A549 (cell line): Measurements from ENCODE around the gene SP100. TPM values are rescaled to one million over a fixed set of nuclear protein-coding genes. Genes with fewer than 3 reads are reported as not detected.

Experiments
- ATAC-seq, 2 experiments: fragments of 200-7000 bp in 1 of 2; fragments of >200 bp in 1 of 2; cut with Nextera tagmentation in 1 of 2; cut with Tn5 transposase in 1 of 2; 3 replicates each; pipeline versions ENCODE4 v1.8.0 to v1.9.1; 2018 to 2020; ENCODE audit warnings: mild to moderate bottlenecking in 1 of 2, moderate library complexity in 1 of 2
- CTCF ChIA-PET: fragments of 300-600 bp; sonication (Branson Sonifier 250); formaldehyde crosslinking; extraction: SDS; loops from one replicate; lab custom pipeline; 2021; ENCODE audit warnings: antibody characterized with exemption, inconsistent platforms; lab: Yijun Ruan, JAX
- POLR2A ChIA-PET: fragments of 350-600 bp; formaldehyde crosslinking; extraction: SDS; loops from one replicate; lab custom pipeline; 2021; ENCODE audit warnings: antibody characterized with exemption, inconsistent platforms; lab: Yijun Ruan, JAX
- DNase-seq, 2 experiments: peaks; one replicate each; pipeline versions ENCODE4 v3.0.0 to v3.0.0-alpha.2; 2011 to 2016; ENCODE audit warnings: low read depth in 1 of 2, low spot score in 1 of 2
- FAIRE-seq: peaks from 2 replicates; lab custom pipeline; 2011; peaks lifted over from hg19 to GRCh38; lab: Jason Lieb, UNC
- H3K27ac ChIP-seq, 2 experiments: fragments of >200 bp; sonication (Bioruptor Twin); formaldehyde crosslinking; 3 replicates each; pipeline ENCODE4 v1.5.1; 2016 to 2017
- H3K4me1 ChIP-seq: fragments of >200 bp; sonication (Bioruptor Twin); formaldehyde crosslinking; 3 replicates; pipeline ENCODE4 v1.6.1; 2016
- H3K4me2 ChIP-seq: fragments of >200 bp; sonication (Bioruptor Twin); formaldehyde crosslinking; 3 replicates; pipeline ENCODE4 v1.6.1; 2016
- H3K4me3 ChIP-seq: fragments of >200 bp; sonication (Bioruptor Twin); formaldehyde crosslinking; 3 replicates; pipeline ENCODE4 v1.5.1; 2016
- H3K9me3 ChIP-seq: fragments of >200 bp; sonication (Bioruptor Twin); formaldehyde crosslinking; 3 replicates; pipeline ENCODE4 v1.6.1; 2016
- EHF ChIP-seq: fragments of 250-450 bp; sonication (Bioruptor Pico); IDR thresholded peaks from 2 replicates; pipeline ENCODE4 v1.5.0; 2020; ENCODE audit warnings: mild to moderate bottlenecking
- EHMT2 ChIP-seq: fragments of 200-600 bp; sonication (generic); IDR thresholded peaks from 2 replicates; pipeline ENCODE4 v1.6.1; 2016; ENCODE audit warnings: antibody characterized with exemption, low read depth, mild to moderate bottlenecking, moderate library complexity
- ELK1 ChIP-seq: fragments of 150-350 bp; IDR thresholded peaks from 2 replicates; pipeline ENCODE4 v1.6.1; 2014; ENCODE audit warnings: low read depth, mild to moderate bottlenecking, low read length
- EP300 ChIP-seq, 2 experiments: fragments of >200 bp; sonication (Bioruptor Twin); formaldehyde crosslinking; IDR thresholded peaks; 2 replicates in 1 of 2; 3 replicates in 1 of 2; pipeline ENCODE4 v1.6.1; 2016 to 2017
- FOSB ChIP-seq: fragments of 250-450 bp; sonication (Bioruptor Pico); IDR thresholded peaks from 2 replicates; pipeline ENCODE4 v1.5.0; 2020; ENCODE audit warnings: mild to moderate bottlenecking, moderate library complexity
- FOSL2 ChIP-seq, 2 experiments: fragments of 450-650 bp in 1 of 2; fragments of >200 bp in 1 of 2; sonication (Bioruptor Twin) in 1 of 2; formaldehyde crosslinking; IDR thresholded peaks; 2 replicates each; pipeline versions ENCODE4 v1.5.0 to v1.6.1; 2016 to 2020; ENCODE audit warnings: mild to moderate bottlenecking in 1 of 2, moderate library complexity in 1 of 2
- FOXS1 ChIP-seq: fragments of 250-450 bp; sonication (Bioruptor Pico); IDR thresholded peaks from 2 replicates; pipeline ENCODE4 v1.5.0; 2020; ENCODE audit warnings: mild to moderate bottlenecking, moderate library complexity
- GATA3 ChIP-seq: IDR thresholded peaks from 2 replicates; pipeline ENCODE4 v1.6.1; 2012; ENCODE audit warnings: borderline replicate concordance
- HES2 ChIP-seq: fragments of >200 bp; sonication (Bioruptor Twin); formaldehyde crosslinking; IDR thresholded peaks from 2 replicates; pipeline ENCODE4 v1.6.1; 2016
- HMGXB4 ChIP-seq: fragments of 250-450 bp; sonication (Bioruptor Pico); IDR thresholded peaks from 2 replicates; pipeline ENCODE4 v1.5.0; 2021; ENCODE audit warnings: mild to moderate bottlenecking, moderate library complexity, borderline replicate concordance
- HOXA7 ChIP-seq: fragments of 250-450 bp; sonication (Bioruptor Pico); IDR thresholded peaks from 2 replicates; pipeline ENCODE4 v1.5.0; 2020; ENCODE audit warnings: mild to moderate bottlenecking, moderate library complexity
- HOXB13 ChIP-seq: fragments of 250-450 bp; sonication (Bioruptor Pico); IDR thresholded peaks from 2 replicates; pipeline ENCODE4 v1.5.0; 2020; ENCODE audit warnings: low read depth, mild to moderate bottlenecking, moderate library complexity
- JUN ChIP-seq, 2 experiments: fragments of >200 bp; sonication (Bioruptor Twin); formaldehyde crosslinking; IDR thresholded peaks; 2 replicates in 1 of 2; 3 replicates in 1 of 2; pipeline ENCODE4 v1.6.1; 2016 to 2017
- JUNB ChIP-seq: fragments of >200 bp; sonication (Bioruptor Twin); formaldehyde crosslinking; IDR thresholded peaks from 2 replicates; pipeline ENCODE4 v1.6.1; 2016
- MAX ChIP-seq: IDR thresholded peaks from 2 replicates; pipeline ENCODE4 v1.6.1; 2012
- MYC ChIP-seq: IDR thresholded peaks from 2 replicates; pipeline ENCODE4 v1.6.1; 2012; ENCODE audit warnings: mild to moderate bottlenecking, inconsistent platforms, low read length, improper control_type of control experiment, borderline replicate concordance
- NPAS2 ChIP-seq: fragments of 250-450 bp; sonication (Bioruptor Pico); IDR thresholded peaks from 2 replicates; pipeline ENCODE4 v1.8.0; 2022; ENCODE audit warnings: mild to moderate bottlenecking, moderate library complexity, borderline replicate concordance
- NR3C1 ChIP-seq: fragments of >200 bp; sonication (Bioruptor Twin); formaldehyde crosslinking; IDR thresholded peaks from 3 replicates; pipeline ENCODE4 v1.6.1; 2017
- POLR2A ChIP-seq: IDR thresholded peaks from 2 replicates; pipeline ENCODE4 v1.6.1; 2012; ENCODE audit warnings: mild to moderate bottlenecking, low read length
- POLR2AphosphoS2 ChIP-seq: conservative IDR thresholded peaks from 2 replicates; pipeline ENCODE4 v1.6.1; 2012; ENCODE audit warnings: low read length, improper control_type of control experiment, inconsistent platforms
- RAD21 ChIP-seq, 2 experiments: fragments of >200 bp in 1 of 2; sonication (Bioruptor Twin) in 1 of 2; formaldehyde crosslinking in 1 of 2; IDR thresholded peaks in 1 of 2; conservative IDR thresholded peaks in 1 of 2; 2 replicates in 1 of 2; 3 replicates in 1 of 2; pipeline ENCODE4 v1.6.1; 2012 to 2018; ENCODE audit warnings: inconsistent platforms in 1 of 2
- RARB ChIP-seq: fragments of 250-450 bp; sonication (Bioruptor Pico); IDR thresholded peaks from 2 replicates; pipeline ENCODE4 v1.8.0; 2021; ENCODE audit warnings: mild to moderate bottlenecking, moderate library complexity
- RCOR1 ChIP-seq: fragments of 150-350 bp; IDR thresholded peaks from 2 replicates; pipeline ENCODE4 v1.6.1; 2014; ENCODE audit warnings: antibody characterized with exemption, low read length, low read depth
- RFX5 ChIP-seq: fragments of 450-650 bp; IDR thresholded peaks from 2 replicates; pipeline ENCODE4 v1.7.1; 2014; ENCODE audit warnings: antibody characterized with exemption, mild to moderate bottlenecking, moderate library complexity
- SREBF2 ChIP-seq: fragments of 450-650 bp; IDR thresholded peaks from 2 replicates; pipeline ENCODE4 v1.6.1; 2014; ENCODE audit warnings: mild to moderate bottlenecking, moderate library complexity
- TFCP2L1 ChIP-seq: fragments of 250-450 bp; sonication (Bioruptor Pico); IDR thresholded peaks from 2 replicates; pipeline ENCODE4 v1.5.0; 2021; ENCODE audit warnings: mild to moderate bottlenecking
- TP53 ChIP-seq: fragments of 250-450 bp; sonication (Bioruptor Pico); IDR thresholded peaks from 2 replicates; pipeline ENCODE4 v1.5.0; 2021; ENCODE audit warnings: mild to moderate bottlenecking, moderate library complexity
- ZC3H11A ChIP-seq: fragments of 450-650 bp; IDR thresholded peaks from 2 replicates; pipeline ENCODE4 v1.6.1; 2014; ENCODE audit warnings: antibody characterized with exemption, mild to moderate bottlenecking
- ZNF302 ChIP-seq: fragments of 250-450 bp; sonication (Bioruptor Pico); IDR thresholded peaks from 2 replicates; pipeline ENCODE4 v1.9.0; 2021; ENCODE audit warnings: inconsistent platforms, mild to moderate bottlenecking, moderate library complexity
- WGBS: methylation state at CpG from one replicate; pipeline ENCODE4 v1.1.6; 2017; ENCODE audit errors: missing lambda C conversion rate; 5-methylcytosine and 5-hydroxymethylcytosine counted together
- polyA plus RNA-seq, 4 experiments: library from polyadenylated mRNA; depleted of rRNA in 3 of 4; stranded (reverse); fragments of >200 nt; fragmentation: RNase III in 1 of 4; extraction: RNeasy Plus Mini Kit Qiagen cat#74134 plus additional on column Dnase treatment in 1 of 4; gene quantifications; 2 replicates in 3 of 4; 3 replicates in 1 of 4; pipeline ENCODE4 v1.2.3, GENCODE V29; 2011 to 2017

Gene SP100
- polyA plus RNA-seq, 2 of the 4 experiments (the other 2 are of a cell fraction) = 23.7 to 39.8 TPM

- 49% methylated on average over 2 of the region's 2 CpGs for WGBS
- no peak for ATAC-seq
Observed at GRCh38 chr2:230542751-230543150, 126.8 kb downstream of the SP100 start.

GRCh38 chr2:230552181-230552580 is 136.2 kb downstream of the SP100 start:
- ATAC-seq (no peak), DNase-seq (no peak), FAIRE-seq (no peak)
- ChIA-PET POLR2A (no interaction called here), CTCF (no interaction called here)
- Histone ChIP-seq H3K4me2 (no peak overlapping the region), H3K4me1 (no peaks in the 10 kb centered on the region), H3K9me3 (0 out of 3 replicates have a peak, but pooled peaks cover 6% of the 10 kb centered on the region), H3K27ac (no peak overlapping the region), H3K4me3 (no peak overlapping the region)
- TF ChIP-seq HMGXB4 (no peak), RCOR1 (no peak), TP53 (CRISPR knock-in tag) (no peak), POLR2A (no peak), EHMT2 (no peak), HES2 (no peak), MAX (no peak), JUN (IDR thresholded peaks at IDR 0.05) (no peak), EP300 (IDR thresholded peaks at IDR 0.05) (no peak), FOSB (CRISPR knock-in tag) (no peak), FOXS1 (CRISPR knock-in tag) (no peak), ZC3H11A (no peak), RARB (CRISPR knock-in tag) (no peak), GATA3 (no peak), JUNB (no peak), MYC (no peak), ELK1 (no peak), FOSL2 (IDR thresholded peaks at IDR 0.05) (no peak), FOSL2 (CRISPR knock-in tag; IDR thresholded peaks at IDR 0.05) (no peak), NR3C1 (no peak)
- 44% methylated on average over 2 of the region's 2 CpGs for WGBS

More at GRCh38 chr2:230542751-230543150, 126.8 kb downstream of the SP100 start:
- Histone ChIP-seq H3K4me1 (no peaks in the 10 kb centered on the region), H3K4me3 (no peak overlapping the region), H3K27ac (no peak overlapping the region)
- POLR2A ChIA-PET = interaction anchor here (0.6 kb wide), 1 partner anchor 243 kb away, joined by 3 read pairs; no protein-coding TSS in a partner anchor
- TF ChIP-seq SREBF2 (no peak), RFX5 (no peak), ELK1 (no peak), HOXA7 (CRISPR knock-in tag) (no peak), HES2 (no peak), EHF (CRISPR knock-in tag) (no peak), POLR2AphosphoS2 (no peak), TFCP2L1 (no peak), NPAS2 (no peak), POLR2A (no peak), RAD21 (conservative IDR thresholded peaks at IDR 0.05 in 1 of 2, IDR thresholded peaks at IDR 0.05 in 1 of 2) (no peak), GATA3 (no peak), HOXB13 (CRISPR knock-in tag) (no peak), JUN (IDR thresholded peaks at IDR 0.05) (no peak), RARB (CRISPR knock-in tag) (no peak), ZNF302 (CRISPR knock-in tag) (no peak), FOXS1 (CRISPR knock-in tag) (no peak)
- TF ChIP-seq, all 56 proteins: peak for 0
- Histone ChIP-seq H3K9me3 (no peaks in the 10 kb centered on the region), H3K4me2 (no peak overlapping the region)
- FAIRE-seq (no peak), DNase-seq (no peak)
- CTCF ChIA-PET = no interaction called here
